ENCODE measurements around the gene PAFAH1B1.

Gene PAFAH1B1

GRCh38 chr17:2551928-2552327, 41.5 kb upstream of the PAFAH1B1 start:
- TF ChIP-seq POLR2AphosphoS5 (IDR thresholded peaks at IDR 0.05; ENCODE audit: low read depth, low read length) (no peak), SIN3A (IDR thresholded peaks at IDR 0.05; ENCODE audit: borderline replicate concordance, insufficient read depth, low read length) (no peak), REST (IDR thresholded peaks at IDR 0.05; ENCODE audit: insufficient read depth in 1 of 2, low read depth in 2 of 2, low read length in 2 of 2) (no peak), FOXP2 (optimal IDR thresholded peaks at IDR 0.05; ENCODE audit: borderline replicate concordance, extremely low read depth, extremely low read length, insufficient read depth) (no peak), TAF1 (IDR thresholded peaks at IDR 0.05; ENCODE audit: borderline replicate concordance, insufficient read depth, low read length) (no peak)

GRCh38 chr17:2560658-2561057, 32.8 kb upstream of the PAFAH1B1 start:
- no peak for TF ChIP-seq POLR2AphosphoS5 (IDR thresholded peaks at IDR 0.05; ENCODE audit: low read depth, low read length)
- no peak for TF ChIP-seq REST (IDR thresholded peaks at IDR 0.05; ENCODE audit: insufficient read depth in 1 of 2, low read depth in 2 of 2, low read length in 2 of 2)
- no peak for TF ChIP-seq FOXP2 (optimal IDR thresholded peaks at IDR 0.05; ENCODE audit: borderline replicate concordance, extremely low read depth, extremely low read length, insufficient read depth)
- no peak for TF ChIP-seq TAF1 (IDR thresholded peaks at IDR 0.05; ENCODE audit: borderline replicate concordance, insufficient read depth, low read length)
- TF ChIP-seq SIN3A (IDR thresholded peaks at IDR 0.05; ENCODE audit: borderline replicate concordance, insufficient read depth, low read length): no peak

- TF ChIP-seq SIN3A (IDR thresholded peaks at IDR 0.05; ENCODE audit: borderline replicate concordance, insufficient read depth, low read length) (no peak), POLR2AphosphoS5 (IDR thresholded peaks at IDR 0.05; ENCODE audit: low read depth, low read length) (no peak), REST (IDR thresholded peaks at IDR 0.05; ENCODE audit: insufficient read depth in 1 of 2, low read depth in 2 of 2, low read length in 2 of 2) (no peak), TAF1 (IDR thresholded peaks at IDR 0.05; ENCODE audit: borderline replicate concordance, insufficient read depth, low read length) (no peak), FOXP2 (optimal IDR thresholded peaks at IDR 0.05; ENCODE audit: borderline replicate concordance, extremely low read depth, extremely low read length, insufficient read depth) (no peak)
These were observed 31.1 kb upstream of the PAFAH1B1 start for GRCh38 chr17:2562162-2562858.

- TF ChIP-seq SIN3A (IDR thresholded peaks at IDR 0.05; ENCODE audit: borderline replicate concordance, insufficient read depth, low read length) (no peak), FOXP2 (optimal IDR thresholded peaks at IDR 0.05; ENCODE audit: borderline replicate concordance, extremely low read depth, extremely low read length, insufficient read depth) (no peak), POLR2AphosphoS5 (IDR thresholded peaks at IDR 0.05; ENCODE audit: low read depth, low read length) (no peak), TAF1 (IDR thresholded peaks at IDR 0.05; ENCODE audit: borderline replicate concordance, insufficient read depth, low read length) (no peak), REST (IDR thresholded peaks at IDR 0.05; ENCODE audit: insufficient read depth in 1 of 2, low read depth in 2 of 2, low read length in 2 of 2) (no peak)
These were observed 30.4 kb upstream of the PAFAH1B1 start for GRCh38 chr17:2563061-2563460.
